ENCODE measurements around the gene FAM47E.

FAM47E gene

GRCh38 chr4:76233529-76233928, 18.0 kb upstream of the FAM47E start:
- ChIA-PET POLR2A (no interaction called here), CTCF (no interaction called here)
- Histone ChIP-seq H3K4me1 (ENCODE audit: control insufficient read depth, insufficient read depth, low read length) (no peaks in the 10 kb centered on the region), H3K27ac (ENCODE audit: extremely low read depth, low read depth, low read length) (no peak overlapping the region), H3K9me3 (ENCODE audit: control insufficient read depth, insufficient read depth, low read depth, low read length) (no peaks in the 10 kb centered on the region), H3K4me3 (ENCODE audit: low read depth, low read length) (no peak overlapping the region), H3K36me3 (ENCODE audit: control insufficient read depth in 2 of 2, insufficient read depth in 1 of 2, low read length in 2 of 2) (no peaks in the 10 kb centered on the region)
- TF ChIP-seq ZNF391 (tag by site-specific recombination; IDR thresholded peaks at IDR 0.05; ENCODE audit: borderline replicate concordance, low read depth) (no peak), SETDB1 (IDR thresholded peaks at IDR 0.05; ENCODE audit: insufficient read length, low read length) (no peak), ZNF621 (tag by site-specific recombination; IDR thresholded peaks at IDR 0.05) (no peak), ZNF658 (tag by site-specific recombination; IDR thresholded peaks at IDR 0.05) (no peak), ZNF692 (tag by site-specific recombination; IDR thresholded peaks at IDR 0.05) (no peak), ZNF10 (tag by site-specific recombination; IDR thresholded peaks at IDR 0.05) (no peak), ZNF18 (tag by site-specific recombination; IDR thresholded peaks at IDR 0.05) (no peak), ZNF707 (tag by site-specific recombination; IDR thresholded peaks at IDR 0.05) (no peak), KLF8 (tag by site-specific recombination; IDR thresholded peaks at IDR 0.05) (no peak), ZNF341 (tag by site-specific recombination; IDR thresholded peaks at IDR 0.05; ENCODE audit: low read depth) (no peak), ZNF544 (tag by site-specific recombination; IDR thresholded peaks at IDR 0.05) (no peak), ZNF626 (tag by site-specific recombination; IDR thresholded peaks at IDR 0.05) (no peak), ZNF146 (tag by site-specific recombination; IDR thresholded peaks at IDR 0.05) (no peak)
- TF ChIP-seq, protein P1, sequence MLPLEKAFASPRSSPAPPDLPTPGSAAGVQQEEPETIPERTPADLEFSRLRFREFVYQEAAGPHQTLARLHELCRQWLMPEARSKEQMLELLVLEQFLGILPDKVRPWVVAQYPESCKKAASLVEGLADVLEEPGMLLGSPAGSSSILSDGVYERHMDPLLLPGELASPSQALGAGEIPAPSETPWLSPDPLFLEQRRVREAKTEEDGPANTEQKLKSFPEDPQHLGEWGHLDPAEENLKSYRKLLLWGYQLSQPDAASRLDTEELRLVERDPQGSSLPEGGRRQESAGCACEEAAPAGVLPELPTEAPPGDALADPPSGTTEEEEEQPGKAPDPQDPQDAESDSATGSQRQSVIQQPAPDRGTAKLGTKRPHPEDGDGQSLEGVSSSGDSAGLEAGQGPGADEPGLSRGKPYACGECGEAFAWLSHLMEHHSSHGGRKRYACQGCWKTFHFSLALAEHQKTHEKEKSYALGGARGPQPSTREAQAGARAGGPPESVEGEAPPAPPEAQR (tag by site-specific recombination; IDR thresholded peaks at IDR 0.05), result no peak
- TF ChIP-seq, protein P2, sequence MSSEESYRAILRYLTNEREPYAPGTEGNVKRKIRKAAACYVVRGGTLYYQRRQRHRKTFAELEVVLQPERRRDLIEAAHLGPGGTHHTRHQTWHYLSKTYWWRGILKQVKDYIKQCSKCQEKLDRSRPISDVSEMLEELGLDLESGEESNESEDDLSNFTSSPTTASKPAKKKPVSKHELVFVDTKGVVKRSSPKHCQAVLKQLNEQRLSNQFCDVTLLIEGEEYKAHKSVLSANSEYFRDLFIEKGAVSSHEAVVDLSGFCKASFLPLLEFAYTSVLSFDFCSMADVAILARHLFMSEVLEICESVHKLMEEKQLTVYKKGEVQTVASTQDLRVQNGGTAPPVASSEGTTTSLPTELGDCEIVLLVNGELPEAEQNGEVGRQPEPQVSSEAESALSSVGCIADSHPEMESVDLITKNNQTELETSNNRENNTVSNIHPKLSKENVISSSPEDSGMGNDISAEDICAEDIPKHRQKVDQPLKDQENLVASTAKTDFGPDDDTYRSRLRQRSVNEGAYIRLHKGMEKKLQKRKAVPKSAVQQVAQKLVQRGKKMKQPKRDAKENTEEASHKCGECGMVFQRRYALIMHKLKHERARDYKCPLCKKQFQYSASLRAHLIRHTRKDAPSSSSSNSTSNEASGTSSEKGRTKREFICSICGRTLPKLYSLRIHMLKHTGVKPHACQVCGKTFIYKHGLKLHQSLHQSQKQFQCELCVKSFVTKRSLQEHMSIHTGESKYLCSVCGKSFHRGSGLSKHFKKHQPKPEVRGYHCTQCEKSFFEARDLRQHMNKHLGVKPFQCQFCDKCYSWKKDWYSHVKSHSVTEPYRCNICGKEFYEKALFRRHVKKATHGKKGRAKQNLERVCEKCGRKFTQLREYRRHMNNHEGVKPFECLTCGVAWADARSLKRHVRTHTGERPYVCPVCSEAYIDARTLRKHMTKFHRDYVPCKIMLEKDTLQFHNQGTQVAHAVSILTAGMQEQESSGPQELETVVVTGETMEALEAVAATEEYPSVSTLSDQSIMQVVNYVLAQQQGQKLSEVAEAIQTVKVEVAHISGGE (tag by site-specific recombination; conservative IDR thresholded peaks at IDR 0.05; ENCODE audit: low read depth), result no peak
- TF ChIP-seq, protein P3, sequence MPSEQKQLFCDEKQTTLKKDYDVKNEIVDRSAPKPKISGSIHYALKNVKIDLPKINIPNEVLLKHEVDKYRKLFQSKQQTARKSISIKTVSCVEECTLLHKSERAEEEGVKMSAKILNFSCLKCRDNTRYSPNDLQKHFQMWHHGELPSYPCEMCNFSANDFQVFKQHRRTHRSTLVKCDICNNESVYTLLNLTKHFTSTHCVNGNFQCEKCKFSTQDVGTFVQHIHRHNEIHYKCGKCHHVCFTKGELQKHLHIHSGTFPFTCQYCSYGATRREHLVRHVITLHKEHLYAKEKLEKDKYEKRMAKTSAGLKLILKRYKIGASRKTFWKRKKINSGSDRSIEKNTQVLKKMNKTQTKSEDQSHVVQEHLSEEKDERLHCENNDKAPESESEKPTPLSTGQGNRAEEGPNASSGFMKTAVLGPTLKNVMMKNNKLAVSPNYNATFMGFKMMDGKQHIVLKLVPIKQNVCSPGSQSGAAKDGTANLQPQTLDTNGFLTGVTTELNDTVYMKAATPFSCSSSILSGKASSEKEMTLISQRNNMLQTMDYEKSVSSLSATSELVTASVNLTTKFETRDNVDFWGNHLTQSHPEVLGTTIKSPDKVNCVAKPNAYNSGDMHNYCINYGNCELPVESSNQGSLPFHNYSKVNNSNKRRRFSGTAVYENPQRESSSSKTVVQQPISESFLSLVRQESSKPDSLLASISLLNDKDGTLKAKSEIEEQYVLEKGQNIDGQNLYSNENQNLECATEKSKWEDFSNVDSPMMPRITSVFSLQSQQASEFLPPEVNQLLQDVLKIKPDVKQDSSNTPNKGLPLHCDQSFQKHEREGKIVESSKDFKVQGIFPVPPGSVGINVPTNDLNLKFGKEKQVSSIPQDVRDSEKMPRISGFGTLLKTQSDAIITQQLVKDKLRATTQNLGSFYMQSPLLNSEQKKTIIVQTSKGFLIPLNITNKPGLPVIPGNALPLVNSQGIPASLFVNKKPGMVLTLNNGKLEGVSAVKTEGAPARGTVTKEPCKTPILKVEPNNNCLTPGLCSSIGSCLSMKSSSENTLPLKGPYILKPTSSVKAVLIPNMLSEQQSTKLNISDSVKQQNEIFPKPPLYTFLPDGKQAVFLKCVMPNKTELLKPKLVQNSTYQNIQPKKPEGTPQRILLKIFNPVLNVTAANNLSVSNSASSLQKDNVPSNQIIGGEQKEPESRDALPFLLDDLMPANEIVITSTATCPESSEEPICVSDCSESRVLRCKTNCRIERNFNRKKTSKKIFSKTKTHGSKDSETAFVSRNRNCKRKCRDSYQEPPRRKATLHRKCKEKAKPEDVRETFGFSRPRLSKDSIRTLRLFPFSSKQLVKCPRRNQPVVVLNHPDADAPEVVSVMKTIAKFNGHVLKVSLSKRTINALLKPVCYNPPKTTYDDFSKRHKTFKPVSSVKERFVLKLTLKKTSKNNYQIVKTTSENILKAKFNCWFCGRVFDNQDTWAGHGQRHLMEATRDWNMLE (tag by site-specific recombination; conservative IDR thresholded peaks at IDR 0.05; ENCODE audit: low read depth), result no peak
- TF ChIP-seq, protein P4, sequence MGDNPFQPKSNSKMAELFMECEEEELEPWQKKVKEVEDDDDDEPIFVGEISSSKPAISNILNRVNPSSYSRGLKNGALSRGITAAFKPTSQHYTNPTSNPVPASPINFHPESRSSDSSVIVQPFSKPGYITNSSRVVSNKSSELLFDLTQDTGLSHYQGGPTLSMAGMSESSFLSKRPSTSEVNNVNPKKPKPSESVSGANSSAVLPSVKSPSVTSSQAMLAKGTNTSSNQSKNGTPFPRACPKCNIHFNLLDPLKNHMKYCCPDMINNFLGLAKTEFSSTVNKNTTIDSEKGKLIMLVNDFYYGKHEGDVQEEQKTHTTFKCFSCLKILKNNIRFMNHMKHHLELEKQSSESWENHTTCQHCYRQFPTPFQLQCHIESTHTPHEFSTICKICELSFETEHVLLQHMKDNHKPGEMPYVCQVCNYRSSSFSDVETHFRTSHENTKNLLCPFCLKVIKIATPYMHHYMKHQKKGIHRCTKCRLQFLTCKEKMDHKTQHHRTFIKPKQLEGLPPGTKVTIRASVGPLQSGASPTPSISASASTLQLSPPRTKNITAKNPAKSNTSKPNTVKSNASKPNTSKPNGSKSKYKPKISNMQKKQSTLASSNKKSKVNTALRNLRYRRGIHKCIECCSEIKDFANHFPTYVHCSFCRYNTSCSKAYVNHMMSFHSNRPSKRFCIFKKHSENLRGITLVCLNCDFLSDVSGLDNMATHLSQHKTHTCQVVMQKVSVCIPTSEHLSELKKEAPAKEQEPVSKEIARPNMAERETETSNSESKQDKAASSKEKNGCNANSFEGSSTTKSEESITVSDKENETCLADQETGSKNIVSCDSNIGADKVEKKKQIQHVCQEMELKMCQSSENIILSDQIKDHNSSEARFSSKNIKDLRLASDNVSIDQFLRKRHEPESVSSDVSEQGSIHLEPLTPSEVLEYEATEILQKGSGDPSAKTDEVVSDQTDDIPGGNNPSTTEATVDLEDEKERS (tag by site-specific recombination; IDR thresholded peaks at IDR 0.05), result no peak
- TF ChIP-seq, protein P5, sequence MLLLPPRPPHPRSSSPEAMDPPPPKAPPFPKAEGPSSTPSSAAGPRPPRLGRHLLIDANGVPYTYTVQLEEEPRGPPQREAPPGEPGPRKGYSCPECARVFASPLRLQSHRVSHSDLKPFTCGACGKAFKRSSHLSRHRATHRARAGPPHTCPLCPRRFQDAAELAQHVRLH (tag by site-specific recombination; IDR thresholded peaks at IDR 0.05), result no peak
- TF ChIP-seq, protein P6, sequence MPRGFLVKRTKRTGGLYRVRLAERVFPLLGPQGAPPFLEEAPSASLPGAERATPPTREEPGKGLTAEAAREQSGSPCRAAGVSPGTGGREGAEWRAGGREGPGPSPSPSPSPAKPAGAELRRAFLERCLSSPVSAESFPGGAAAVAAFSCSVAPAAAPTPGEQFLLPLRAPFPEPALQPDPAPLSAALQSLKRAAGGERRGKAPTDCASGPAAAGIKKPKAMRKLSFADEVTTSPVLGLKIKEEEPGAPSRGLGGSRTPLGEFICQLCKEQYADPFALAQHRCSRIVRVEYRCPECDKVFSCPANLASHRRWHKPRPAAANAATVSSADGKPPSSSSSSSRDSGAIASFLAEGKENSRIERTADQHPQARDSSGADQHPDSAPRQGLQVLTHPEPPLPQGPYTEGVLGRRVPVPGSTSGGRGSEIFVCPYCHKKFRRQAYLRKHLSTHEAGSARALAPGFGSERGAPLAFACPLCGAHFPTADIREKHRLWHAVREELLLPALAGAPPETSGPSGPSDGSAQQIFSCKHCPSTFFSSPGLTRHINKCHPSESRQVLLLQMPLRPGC (tag by site-specific recombination; IDR thresholded peaks at IDR 0.05), result no peak

Measured in HEK293 (cell line).